Urinary bladder (tissue), 4 donors: ENCODE results near the gene RIPK4. TPM values are rescaled to one million over a fixed set of nuclear protein-coding genes. Genes with fewer than 3 reads are reported as not detected.
"Not testable (repeated sequence)": the region's sequence is repeated elsewhere in the genome, so short reads cannot be mapped to it uniquely, and the experiment has no call there.

Experiments
- DNase-seq: peaks from one replicate; pipeline ENCODE4 v3.0.0-alpha.2; 2015; ENCODE audit errors: extremely low spot score
- H3K27ac ChIP-seq: one replicate; pipeline ENCODE4 v1.5.1; 2013; ENCODE audit warnings: low read depth, mild to moderate bottlenecking, moderate library complexity
- H3K36me3 ChIP-seq: one replicate; pipeline ENCODE4 v1.6.1; 2013; ENCODE audit warnings: mild to moderate bottlenecking, moderate library complexity; ENCODE audit not compliant: insufficient read depth
- H3K4me1 ChIP-seq: one replicate; pipeline ENCODE4 v1.6.1; 2013; ENCODE audit warnings: mild to moderate bottlenecking, moderate library complexity; ENCODE audit not compliant: insufficient read depth
- H3K4me3 ChIP-seq: one replicate; pipeline ENCODE4 v1.5.1; 2013; ENCODE audit warnings: low read depth, low read length
- WGBS: extraction: QIAGEN DNeasy Blood & Tissue Kit; methylation state at CpG from one replicate; pipeline ENCODE4 v1.1.7; 2013; 5-methylcytosine and 5-hydroxymethylcytosine counted together
- polyA plus RNA-seq: library from polyadenylated mRNA; stranded (reverse); fragments of 200-250 nt; gene quantifications from one replicate; pipeline ENCODE4 v1.2.3, GENCODE V29; 2013
- total RNA-seq: library from RNA; depleted of rRNA; stranded (reverse); fragments of >200 nt; gene quantifications from one replicate; pipeline ENCODE4 v1.2.3, GENCODE V29; 2014
- donor health status: healthy with polysubstance abuse.
- donor health status: healthy.

RIPK4 gene
- total and polyA plus RNA-seq, 2 donors: 2.7 to 8.8 TPM

- no peaks in the 10 kb centered on the region for H3K36me3 ChIP-seq
- H3K27ac ChIP-seq: no peak overlapping the region
- no peaks in the 10 kb centered on the region for H3K4me1 ChIP-seq
- no peak overlapping the region for H3K4me3 ChIP-seq
- 40% methylated on average over 19 of the region's 19 CpGs for WGBS
- DNase-seq: no peak
Measured at GRCh38 chr21:41802684-41803083, 35.8 kb upstream of the RIPK4 start.

DNA sequence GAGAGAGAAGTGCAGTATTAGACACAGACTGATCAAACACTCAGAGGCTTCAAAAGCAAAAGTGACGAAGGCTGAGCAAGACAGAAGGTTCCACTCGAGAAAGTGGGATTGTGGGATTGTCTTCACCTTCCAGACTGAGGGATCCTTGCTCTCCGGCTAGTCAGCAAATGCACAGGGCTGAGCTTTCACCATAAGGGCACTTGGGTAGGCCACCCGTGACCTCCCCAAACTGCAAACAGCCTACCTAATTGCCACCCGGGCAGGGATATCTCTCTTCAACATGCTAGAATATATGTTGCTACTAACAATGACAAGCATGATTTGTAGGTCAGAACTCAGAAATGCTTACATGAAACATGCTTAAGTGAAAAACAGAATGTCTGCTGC lies 35.3 kb upstream of the RIPK4 start:
- H3K36me3 ChIP-seq: no peaks in the 10 kb centered on the region
- H3K27ac ChIP-seq: no peak overlapping the region
- WGBS: 80% methylated on average over 5 of the region's 5 CpGs
- no peak for DNase-seq
- H3K4me3 ChIP-seq: no peak overlapping the region
- no peaks in the 10 kb centered on the region for H3K4me1 ChIP-seq

DNA sequence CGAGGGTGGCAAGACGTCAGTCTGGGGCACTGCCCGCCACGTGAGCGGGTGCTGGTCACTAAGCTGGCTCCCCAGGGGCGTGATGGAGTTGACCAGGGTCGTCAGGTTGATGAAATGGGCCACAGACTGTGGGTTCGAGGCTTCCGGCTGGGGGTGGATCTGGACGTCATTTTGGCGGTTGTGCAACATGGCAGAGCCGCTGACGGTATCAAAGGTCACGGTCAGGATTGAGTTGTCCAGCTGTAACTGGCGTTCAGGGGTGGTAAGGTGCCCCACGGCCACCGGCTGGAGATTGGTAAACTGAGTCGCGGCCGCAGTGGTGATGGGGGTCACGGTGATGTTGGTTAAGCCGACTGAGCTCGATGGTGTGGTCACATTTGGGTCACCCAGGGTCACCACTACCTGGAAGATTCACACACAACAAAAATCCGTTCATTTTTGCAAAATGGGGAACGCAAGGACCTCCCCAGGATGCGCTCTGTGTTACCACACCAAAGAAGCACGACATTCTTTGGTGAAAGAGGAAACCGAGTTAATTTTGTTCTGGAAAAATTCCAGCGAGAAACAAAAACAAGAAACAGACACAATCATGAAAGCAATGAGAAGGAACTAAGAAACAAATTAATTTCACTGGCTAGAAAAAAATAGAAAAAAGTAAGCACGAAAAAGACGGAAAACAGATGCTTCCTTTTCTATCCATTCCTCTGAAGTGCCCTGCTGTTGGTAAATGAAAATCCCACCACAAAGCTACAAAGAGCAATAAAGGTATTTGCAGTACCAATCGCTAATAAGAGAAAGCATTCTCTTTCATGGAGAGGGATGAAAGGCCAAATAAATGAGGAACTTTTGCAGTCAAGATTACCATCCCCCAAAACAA lies 34.7 kb upstream of the RIPK4 start:
- no peak overlapping the region for H3K27ac ChIP-seq
- H3K4me3 ChIP-seq: no peak overlapping the region
- no peaks in the 10 kb centered on the region for H3K36me3 ChIP-seq
- no peaks in the 10 kb centered on the region for H3K4me1 ChIP-seq
- no peak for DNase-seq
- WGBS: 92% methylated on average over 32 of the region's 32 CpGs

DNA sequence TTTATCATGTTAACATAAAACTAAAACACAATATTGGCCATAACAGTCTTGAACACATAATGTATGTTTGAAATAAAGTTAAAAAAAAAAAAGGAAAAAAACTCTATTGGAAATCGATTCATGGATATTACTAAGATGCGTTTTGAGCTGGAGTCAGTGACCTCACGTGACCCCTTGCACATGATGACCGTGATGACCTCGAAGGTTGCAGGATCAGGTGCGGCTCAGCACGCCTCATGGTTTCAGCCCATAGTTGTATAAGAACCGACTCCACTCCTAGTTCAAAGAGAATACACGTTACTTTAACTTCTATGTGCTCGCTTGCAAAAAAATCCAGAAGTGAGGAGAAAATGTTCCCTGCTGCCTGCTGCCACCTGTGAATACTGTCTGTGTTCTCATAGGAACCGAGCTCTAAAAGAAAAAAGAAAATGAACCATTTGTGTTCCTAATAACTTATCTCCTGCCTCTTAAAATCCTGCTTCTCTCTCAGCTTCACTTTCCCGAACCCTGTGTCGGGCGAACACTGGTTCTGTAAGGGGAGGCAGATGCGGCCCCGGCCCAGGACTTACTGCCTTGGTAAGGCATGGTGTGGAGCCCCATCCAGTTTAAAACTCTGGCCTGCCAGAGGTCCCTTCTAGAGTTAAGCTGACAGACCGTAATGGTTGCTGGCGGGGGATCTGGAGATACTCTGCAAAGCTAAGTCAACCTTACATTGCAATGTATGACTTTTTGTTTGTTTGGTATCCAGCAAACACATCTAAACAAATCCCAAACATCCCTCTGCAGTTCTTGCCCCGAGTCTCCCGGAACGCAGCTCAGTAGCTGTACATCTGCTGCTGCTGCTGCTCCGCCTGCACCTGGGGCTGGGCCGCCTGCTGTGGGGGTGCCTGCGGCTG lies 33.8 kb upstream of the RIPK4 start:
- H3K4me3 ChIP-seq: no peak overlapping the region
- no peaks in the 10 kb centered on the region for H3K36me3 ChIP-seq
- 89% methylated on average over 24 of the region's 24 CpGs for WGBS
- H3K4me1 ChIP-seq: no peaks in the 10 kb centered on the region
- no peak for DNase-seq
- no peak overlapping the region for H3K27ac ChIP-seq

GRCh38 chr21:41799763-41800162 lies 32.9 kb upstream of the RIPK4 start:
- WGBS: 95% methylated on average over 7 of the region's 7 CpGs
- Histone ChIP-seq H3K4me3 (no peak overlapping the region), H3K36me3 (no peaks in the 10 kb centered on the region), H3K27ac (no peak overlapping the region), H3K4me1 (no peaks in the 10 kb centered on the region)
- no peak for DNase-seq

DNA sequence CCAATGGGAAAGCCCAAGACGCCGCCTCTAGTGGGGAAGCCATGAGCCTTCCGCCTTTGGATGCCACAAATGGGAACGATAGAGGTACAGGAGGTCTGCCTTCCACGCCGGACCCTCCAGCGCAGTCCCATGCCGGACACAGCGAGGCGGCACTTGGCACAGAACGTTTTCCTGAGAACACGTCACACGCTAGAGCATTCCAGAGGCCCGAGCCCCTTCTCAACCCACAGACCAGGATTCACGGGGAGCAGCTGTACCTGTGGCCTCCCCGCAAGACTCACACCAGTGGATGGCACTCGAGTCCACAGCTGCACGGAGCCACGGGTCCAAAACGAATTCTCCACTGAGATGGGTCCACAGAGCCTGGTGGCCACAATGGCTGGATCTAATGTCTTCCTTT lies 31.5 kb upstream of the RIPK4 start:
- no peak overlapping the region for H3K4me3 ChIP-seq
- no peaks in the 10 kb centered on the region for H3K36me3 ChIP-seq
- H3K4me1 ChIP-seq: no peaks in the 10 kb centered on the region
- WGBS: 96% methylated on average over 20 of the region's 20 CpGs
- no peak for DNase-seq
- H3K27ac ChIP-seq: no peak overlapping the region

- H3K36me3 ChIP-seq: no peaks in the 10 kb centered on the region
- WGBS: 92% methylated on average over 14 of the region's 14 CpGs
- H3K27ac ChIP-seq: no peak overlapping the region
- H3K4me3 ChIP-seq: no peak overlapping the region
- H3K4me1 ChIP-seq: no peaks in the 10 kb centered on the region
- DNase-seq: no peak
Measured at GRCh38 chr21:41796476-41797080, 29.7 kb upstream of the RIPK4 start.

- no peaks in the 10 kb centered on the region for H3K36me3 ChIP-seq
- 55% methylated on average over 3 of the region's 3 CpGs for WGBS
- no peak for DNase-seq
- no peak overlapping the region for H3K27ac ChIP-seq
- no peak overlapping the region for H3K4me3 ChIP-seq
- H3K4me1 ChIP-seq: no peaks in the 10 kb centered on the region
Measured at GRCh38 chr21:41795726-41796125, 28.9 kb upstream of the RIPK4 start.

DNA sequence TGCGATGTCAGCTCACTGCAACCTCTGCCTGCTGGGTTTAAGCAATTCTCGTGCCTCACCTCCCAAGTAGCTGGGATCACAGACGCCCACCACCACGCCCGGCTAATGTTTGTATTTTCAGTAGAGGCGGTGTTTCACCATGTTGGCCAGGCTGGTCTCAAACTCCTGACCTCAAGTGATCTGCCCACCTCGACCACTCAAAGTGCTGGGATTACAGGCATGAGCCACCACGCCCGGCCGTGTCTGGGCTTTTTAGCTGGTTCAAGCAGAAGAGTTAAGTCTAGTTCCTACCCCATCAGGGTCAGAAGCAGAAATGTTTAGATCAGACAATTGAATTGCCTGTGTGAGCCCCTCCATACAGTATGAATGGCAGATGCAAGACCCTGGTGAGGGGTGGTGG lies 27.7 kb upstream of the RIPK4 start:
- Histone ChIP-seq H3K4me3 (no peak overlapping the region), H3K4me1 (no peaks in the 10 kb centered on the region), H3K36me3 (no peaks in the 10 kb centered on the region), H3K27ac (no peak overlapping the region)
- 88% methylated on average over 10 of the region's 10 CpGs for WGBS
- no peak for DNase-seq

DNA sequence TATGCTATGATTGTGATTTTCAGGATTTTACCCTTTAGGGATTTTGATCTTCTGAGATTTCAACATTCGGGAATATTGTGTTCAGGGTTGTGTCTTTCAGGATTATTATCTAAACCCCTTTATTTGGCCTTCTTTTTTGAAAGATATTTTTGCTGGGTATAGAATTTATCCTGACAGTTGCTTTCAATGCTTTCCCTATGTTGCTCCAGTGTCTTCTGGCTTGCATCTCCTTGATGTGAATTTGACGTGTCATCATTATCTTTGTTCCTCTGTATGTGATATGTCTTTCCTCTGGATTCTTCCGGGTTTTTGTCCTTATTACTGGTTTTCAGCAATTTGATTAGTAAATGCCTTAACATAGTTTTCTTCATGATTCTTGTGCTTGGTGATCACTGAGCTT lies 25.9 kb upstream of the RIPK4 start:
- WGBS: 96% methylated on average over 3 of the region's 3 CpGs
- no peak for DNase-seq
- Histone ChIP-seq H3K36me3 (no peaks in the 10 kb centered on the region), H3K27ac (no peak overlapping the region), H3K4me3 (no peak overlapping the region), H3K4me1 (no peaks in the 10 kb centered on the region)

DNA sequence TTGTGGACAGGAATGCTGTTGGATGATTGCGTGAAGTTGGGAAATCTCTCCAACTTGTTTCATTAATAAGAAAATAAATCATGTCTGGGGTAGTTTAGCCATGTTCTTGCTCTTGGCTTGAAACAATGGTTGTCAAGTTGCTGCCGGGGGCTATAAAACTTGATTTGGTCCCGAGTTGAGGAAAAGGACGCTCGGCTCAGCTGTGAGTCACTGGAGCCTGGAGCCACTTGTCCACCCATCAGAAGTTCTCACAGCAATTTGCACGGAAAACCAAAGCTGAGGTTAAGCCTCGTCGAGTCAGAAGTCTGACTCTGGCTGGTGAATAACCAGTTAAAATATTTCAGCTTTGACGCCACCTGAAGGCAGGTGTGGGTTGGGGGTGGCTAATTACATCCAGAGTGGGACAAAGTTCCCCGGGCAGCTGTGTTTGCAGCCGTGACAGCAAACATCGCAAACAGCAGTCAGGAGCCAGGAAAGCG lies 19.7 kb upstream of the RIPK4 start:
- no peak for DNase-seq
- 45% methylated on average over 13 of the region's 13 CpGs for WGBS
- Histone ChIP-seq H3K27ac (no peak overlapping the region), H3K4me3 (no peak overlapping the region), H3K36me3 (no peaks in the 10 kb centered on the region), H3K4me1 (no peaks in the 10 kb centered on the region)

GRCh38 chr21:41785262-41785661 lies 18.4 kb upstream of the RIPK4 start:
- 89% methylated on average over 12 of the region's 12 CpGs for WGBS

GRCh38 chr21:41784456-41785102 lies 17.7 kb upstream of the RIPK4 start:
- no peak overlapping the region for H3K4me3 ChIP-seq
- H3K27ac ChIP-seq: no peak overlapping the region
- H3K36me3 ChIP-seq: no peaks in the 10 kb centered on the region
- DNase-seq: no peak
- WGBS: 89% methylated on average over 15 of the region's 15 CpGs
- no peaks in the 10 kb centered on the region for H3K4me1 ChIP-seq

More at GRCh38 chr21:41785262-41785661, 18.4 kb upstream of the RIPK4 start:
- not testable (repeated sequence) for H3K4me1 ChIP-seq, DNase-seq, H3K4me3 ChIP-seq, H3K27ac ChIP-seq, H3K36me3 ChIP-seq
